Smooth muscle cell (in vitro differentiated cells): Measurements from ENCODE around the gene TMEM44. TPM values are rescaled to one million over a fixed set of nuclear protein-coding genes. Genes with fewer than 3 reads are reported as not detected.

Experiments used
- DNase-seq: peaks from one replicate; lab custom pipeline; 2025; ENCODE audit not compliant: unreplicated experiment; lab: John Stamatoyannopoulos, UW
- H2AFZ ChIP-seq: fragments of 200-600 bp; sonication (generic); 2 replicates; pipeline ENCODE4 v1.6.0; 2016; ENCODE audit warnings: antibody characterized with exemption, low read depth, mild to moderate bottlenecking
- H3F3A ChIP-seq: fragments of 200-600 bp; sonication (generic); 2 replicates; pipeline ENCODE4 v1.6.0; 2017; ENCODE audit warnings: antibody characterized with exemption, low read depth
- H3K27ac ChIP-seq: fragments of 200-600 bp; sonication (generic); 2 replicates; pipeline ENCODE4 v1.5.1; 2016; ENCODE audit warnings: low read depth, mild to moderate bottlenecking
- H3K27me3 ChIP-seq: fragments of 200-600 bp; sonication (generic); 2 replicates; pipeline ENCODE4 v1.6.1; 2016; ENCODE audit warnings: low read depth, mild to moderate bottlenecking
- H3K36me3 ChIP-seq: fragments of 200-600 bp; sonication (generic); 2 replicates; pipeline ENCODE4 v1.5.1; 2016; ENCODE audit warnings: low read depth
- H3K4me1 ChIP-seq: fragments of 200-600 bp; sonication (generic); 2 replicates; pipeline ENCODE4 v1.5.1; 2016; ENCODE audit warnings: low read depth
- H3K4me2 ChIP-seq: fragments of 200-600 bp; sonication (generic); 2 replicates; pipeline ENCODE4 v1.6.0; 2016; ENCODE audit warnings: mild to moderate bottlenecking
- H3K4me3 ChIP-seq: fragments of 200-600 bp; sonication (generic); 2 replicates; pipeline ENCODE4 v1.5.1; 2016; ENCODE audit warnings: mild to moderate bottlenecking
- H3K79me2 ChIP-seq: fragments of 200-600 bp; sonication (generic); 2 replicates; pipeline ENCODE4 v1.6.0; 2016; ENCODE audit warnings: low read depth, mild to moderate bottlenecking
- H3K9ac ChIP-seq: fragments of 200-600 bp; sonication (generic); 2 replicates; pipeline ENCODE4 v1.6.0; 2016; ENCODE audit warnings: low read depth
- H3K9me3 ChIP-seq: fragments of 200-600 bp; sonication (generic); replicated peaks from 2 replicates; pipeline ENCODE4 v1.5.1; 2016; ENCODE audit warnings: low read depth
- H4K20me1 ChIP-seq: fragments of 200-600 bp; sonication (generic); 2 replicates; pipeline ENCODE4 v1.6.0; 2016; ENCODE audit warnings: low read depth
- WGBS: methylation state at CpG from one replicate; pipeline ENCODE4 v1.1.7; 2016; ENCODE audit warnings: low lambda C conversion rate; 5-methylcytosine and 5-hydroxymethylcytosine counted together
- polyA plus RNA-seq: library from polyadenylated mRNA; unstranded; fragments of >200 nt; fragmentation: Nextera tagmentation; extraction: Ambion mirVana; gene quantifications from 2 replicates; pipeline ENCODE4 v1.2.1, GENCODE V29; 2016
- total RNA-seq: library from RNA; depleted of rRNA; stranded (reverse); fragments of >200 nt; gene quantifications from 2 replicates; pipeline ENCODE4 v1.2.3, GENCODE V29; 2014
- TF ChIP-seq, protein P1 (sequence below): fragments of 200-600 bp; sonication (generic); IDR thresholded peaks from 2 replicates; pipeline ENCODE4 v1.5.1; 2017; ENCODE audit warnings: borderline replicate concordance, mild to moderate bottlenecking, antibody characterized with exemption; ENCODE audit not compliant: insufficient read depth, poor library complexity, severe bottlenecking

Gene TMEM44
- total and polyA plus RNA-seq, 2 experiments from 2014 or later: 12.7 to 18.4 TPM

GRCh38 chr3:194584320-194584776, 48.9 kb downstream of the TMEM44 start:
- Histone ChIP-seq H4K20me1 (no peaks in the 10 kb centered on the region), H3K27me3 (no peaks in the 10 kb centered on the region), H3K4me2 (peak overlapping the region; percentile 83), H3K9me3 (no peaks in the 10 kb centered on the region), H3K27ac (peak overlapping the region; percentile 96), H3K9ac (peak overlapping the region; percentile 92), H3K79me2 (peaks cover 10% of the 10 kb centered on the region), H3K4me1 (peaks cover 8% of the 10 kb centered on the region), H3F3A (peaks cover 21% of the 10 kb centered on the region), H3K4me3 (peak overlapping the region; percentile 59), H3K36me3 (no peaks in the 10 kb centered on the region), H2AFZ (no peak overlapping the region)
- TF ChIP-seq, protein P1, sequence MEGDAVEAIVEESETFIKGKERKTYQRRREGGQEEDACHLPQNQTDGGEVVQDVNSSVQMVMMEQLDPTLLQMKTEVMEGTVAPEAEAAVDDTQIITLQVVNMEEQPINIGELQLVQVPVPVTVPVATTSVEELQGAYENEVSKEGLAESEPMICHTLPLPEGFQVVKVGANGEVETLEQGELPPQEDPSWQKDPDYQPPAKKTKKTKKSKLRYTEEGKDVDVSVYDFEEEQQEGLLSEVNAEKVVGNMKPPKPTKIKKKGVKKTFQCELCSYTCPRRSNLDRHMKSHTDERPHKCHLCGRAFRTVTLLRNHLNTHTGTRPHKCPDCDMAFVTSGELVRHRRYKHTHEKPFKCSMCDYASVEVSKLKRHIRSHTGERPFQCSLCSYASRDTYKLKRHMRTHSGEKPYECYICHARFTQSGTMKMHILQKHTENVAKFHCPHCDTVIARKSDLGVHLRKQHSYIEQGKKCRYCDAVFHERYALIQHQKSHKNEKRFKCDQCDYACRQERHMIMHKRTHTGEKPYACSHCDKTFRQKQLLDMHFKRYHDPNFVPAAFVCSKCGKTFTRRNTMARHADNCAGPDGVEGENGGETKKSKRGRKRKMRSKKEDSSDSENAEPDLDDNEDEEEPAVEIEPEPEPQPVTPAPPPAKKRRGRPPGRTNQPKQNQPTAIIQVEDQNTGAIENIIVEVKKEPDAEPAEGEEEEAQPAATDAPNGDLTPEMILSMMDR: no peak
- DNase-seq: no peak
- WGBS: 27% methylated on average over 7 of the region's 7 CpGs

GRCh38 chr3:194582196-194582905, 50.9 kb downstream of the TMEM44 start:
- H3K4me1 ChIP-seq: peaks cover 8% of the 10 kb centered on the region

GRCh38 chr3:194579091-194579606, 54.1 kb downstream of the TMEM44 start:
- H3K9ac ChIP-seq: peak overlapping the region; percentile 76

More at GRCh38 chr3:194582196-194582905, 50.9 kb downstream of the TMEM44 start:
- no peaks in the 10 kb centered on the region for H3K27me3 ChIP-seq
- H3K9ac ChIP-seq: no peak overlapping the region
- peaks cover 23% of the 10 kb centered on the region for H3F3A ChIP-seq
- peak overlapping the region; percentile 43 for H3K27ac ChIP-seq
- no peak overlapping the region for H2AFZ ChIP-seq
- TF ChIP-seq, protein P1: no peak
- H3K79me2 ChIP-seq: peaks cover 10% of the 10 kb centered on the region
- H3K9me3 ChIP-seq: no peaks in the 10 kb centered on the region
- H3K4me2 ChIP-seq: no peak overlapping the region
- H4K20me1 ChIP-seq: no peaks in the 10 kb centered on the region
- no peak overlapping the region for H3K4me3 ChIP-seq
- 98% methylated on average over 24 of the region's 24 CpGs for WGBS
- no peaks in the 10 kb centered on the region for H3K36me3 ChIP-seq
- no peak for DNase-seq

More at GRCh38 chr3:194579091-194579606, 54.1 kb downstream of the TMEM44 start:
- Histone ChIP-seq H3K9me3 (no peaks in the 10 kb centered on the region), H3K4me1 (no peaks in the 10 kb centered on the region), H3K27me3 (no peaks in the 10 kb centered on the region), H3K36me3 (no peaks in the 10 kb centered on the region), H3K4me3 (no peak overlapping the region), H2AFZ (no peak overlapping the region), H3K27ac (peak overlapping the region; percentile 98), H3F3A (peaks cover 9% of the 10 kb centered on the region), H3K79me2 (peaks cover under 1% of the 10 kb centered on the region), H3K4me2 (peak overlapping the region; percentile 66), H4K20me1 (no peaks in the 10 kb centered on the region)
- TF ChIP-seq, protein P1: no peak
- WGBS: 15% methylated on average over 8 of the region's 8 CpGs
- no peak for DNase-seq
